ENCODE measurements around the gene ZDHHC1. TPM values are rescaled to one million over a fixed set of nuclear protein-coding genes. Genes with fewer than 3 reads are reported as not detected.

The ZDHHC1 gene
- total RNA-seq, 1 donor from 2014 or later = 82.7 TPM

- H3K36me3 ChIP-seq = no peaks in the 10 kb centered on the region
- H3K9me3 ChIP-seq = no peaks in the 10 kb centered on the region
- H3K4me1 ChIP-seq = peaks cover 15 to 25% of the 10 kb centered on the region in 2 donors
- TF ChIP-seq, protein P1, sequence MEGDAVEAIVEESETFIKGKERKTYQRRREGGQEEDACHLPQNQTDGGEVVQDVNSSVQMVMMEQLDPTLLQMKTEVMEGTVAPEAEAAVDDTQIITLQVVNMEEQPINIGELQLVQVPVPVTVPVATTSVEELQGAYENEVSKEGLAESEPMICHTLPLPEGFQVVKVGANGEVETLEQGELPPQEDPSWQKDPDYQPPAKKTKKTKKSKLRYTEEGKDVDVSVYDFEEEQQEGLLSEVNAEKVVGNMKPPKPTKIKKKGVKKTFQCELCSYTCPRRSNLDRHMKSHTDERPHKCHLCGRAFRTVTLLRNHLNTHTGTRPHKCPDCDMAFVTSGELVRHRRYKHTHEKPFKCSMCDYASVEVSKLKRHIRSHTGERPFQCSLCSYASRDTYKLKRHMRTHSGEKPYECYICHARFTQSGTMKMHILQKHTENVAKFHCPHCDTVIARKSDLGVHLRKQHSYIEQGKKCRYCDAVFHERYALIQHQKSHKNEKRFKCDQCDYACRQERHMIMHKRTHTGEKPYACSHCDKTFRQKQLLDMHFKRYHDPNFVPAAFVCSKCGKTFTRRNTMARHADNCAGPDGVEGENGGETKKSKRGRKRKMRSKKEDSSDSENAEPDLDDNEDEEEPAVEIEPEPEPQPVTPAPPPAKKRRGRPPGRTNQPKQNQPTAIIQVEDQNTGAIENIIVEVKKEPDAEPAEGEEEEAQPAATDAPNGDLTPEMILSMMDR (IDR thresholded peaks at IDR 0.05) = peak; percentile 62 to 72 (median 69)
- intact Hi-C loops (cut with DNase I) = loop anchor here (10.0 kb wide), 1 partner anchor 108 kb away; no protein-coding TSS in a partner anchor
- peak; percentile 50 to 91 for DNase-seq (ENCODE audit: low spot score in 2 of 2)
- peak within 1 kb of the TSS; percentile 45 to 58 for H3K4me3 ChIP-seq
- H3K27ac ChIP-seq = peak within 1 kb of the TSS; percentile 49 to 52
- peaks cover 15% of the 10 kb centered on the region for H3K27me3 ChIP-seq
Observed at GRCh38 chr16:67393111-67393787, 23.0 kb downstream of the ZDHHC1 start, which contains the start of gene TPPP3. TSS of gene TPPP3 (minus strand) at chr16:67393498. CDS start at chr16:67391111, 2,387 bp downstream.

DNA sequence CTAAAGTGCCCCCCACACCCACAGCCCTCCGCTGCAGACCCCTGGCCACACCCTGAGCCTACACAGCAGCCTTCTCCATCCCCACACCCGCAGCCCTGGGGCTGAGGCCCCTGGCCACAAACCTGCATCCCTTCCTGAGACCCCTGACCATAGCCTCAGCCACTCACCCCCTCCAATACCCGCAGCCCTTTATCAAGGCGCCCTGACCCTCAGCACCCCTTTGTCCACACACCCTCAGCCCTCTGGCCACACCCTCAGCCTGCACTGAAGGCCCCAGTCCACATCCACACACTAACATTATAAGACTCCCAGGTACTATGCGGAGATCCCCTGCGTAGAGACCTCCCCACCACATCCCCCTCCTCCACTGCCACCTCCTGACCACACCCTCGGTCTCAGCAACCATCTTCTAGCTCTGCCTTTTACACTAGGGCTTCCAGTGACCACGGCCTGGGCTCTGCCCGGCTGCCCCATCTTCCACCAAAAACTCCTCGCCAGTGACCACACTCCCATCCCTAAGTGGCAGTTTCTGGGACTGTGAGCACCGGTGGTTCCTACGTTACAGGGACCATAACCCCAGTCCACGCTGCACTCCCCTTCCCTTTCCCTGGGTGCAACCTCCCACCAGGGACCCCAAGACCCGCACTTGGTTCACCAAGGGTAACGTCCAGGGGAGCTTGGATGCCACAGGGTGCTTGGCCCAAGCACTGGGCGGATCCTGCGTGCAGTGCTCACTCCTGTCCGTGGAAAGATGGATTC, 23.8 kb downstream of the ZDHHC1 start:
- peaks cover 15 to 25% of the 10 kb centered on the region in 2 donors for H3K4me1 ChIP-seq
- no peaks in the 10 kb centered on the region for H3K9me3 ChIP-seq
- TF ChIP-seq, protein P1 (IDR thresholded peaks at IDR 0.05) = no peak
- H3K27ac ChIP-seq = no peak overlapping the region
- peak overlapping the region; percentile 45 to 58 for H3K4me3 ChIP-seq
- peak in 1 of 2 donors; percentile 50 for DNase-seq (ENCODE audit: low spot score in 2 of 2)
- intact Hi-C loops (cut with DNase I) = loop anchor here (10.0 kb wide), 1 partner anchor 108 kb away; no protein-coding TSS in a partner anchor
- H3K27me3 ChIP-seq = peaks cover 15% of the 10 kb centered on the region
- H3K36me3 ChIP-seq = no peaks in the 10 kb centered on the region

DNA sequence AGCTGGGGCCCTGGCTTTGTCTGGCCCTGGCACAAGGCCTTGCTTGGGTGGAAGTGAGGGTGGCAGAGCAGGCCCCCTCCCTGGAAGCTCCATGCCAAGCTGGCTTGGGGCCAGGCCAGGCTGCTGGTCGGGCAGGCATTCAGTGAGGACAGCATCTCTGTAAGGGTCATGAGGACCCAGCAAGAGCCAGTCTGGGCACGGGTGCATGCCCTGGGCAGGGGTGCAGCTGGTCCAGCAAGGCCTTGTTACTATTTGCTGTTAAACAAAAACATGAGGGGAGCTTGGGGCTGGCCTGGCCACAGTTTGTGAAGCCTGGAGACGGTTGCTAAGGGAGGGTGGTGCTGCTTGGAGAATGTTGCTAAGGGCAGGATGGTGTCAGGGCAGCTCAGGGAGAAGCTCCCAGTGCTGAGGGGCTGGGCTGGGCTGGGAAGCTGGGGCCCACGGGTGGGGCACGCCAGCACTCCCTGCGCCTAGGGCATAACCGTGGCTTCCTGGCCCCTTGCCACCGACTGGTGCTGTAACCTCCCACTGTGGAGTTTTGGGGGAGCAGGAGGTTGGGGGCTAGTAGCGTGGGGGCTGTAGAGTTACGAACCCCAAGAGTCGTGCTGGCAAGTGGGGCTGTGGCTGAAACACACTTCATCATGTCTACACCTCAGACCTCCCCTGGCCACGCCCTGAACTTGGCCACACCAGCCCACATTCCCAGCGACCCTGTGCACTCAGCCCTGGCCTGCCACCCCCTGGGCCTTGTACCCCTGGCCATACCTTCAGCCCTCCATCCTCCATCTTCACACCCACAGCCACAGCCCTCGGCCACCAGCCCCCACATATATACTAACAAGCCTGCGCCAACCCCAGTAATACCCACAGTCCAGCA, 24.6 kb downstream of the ZDHHC1 start:
- intact Hi-C loops (cut with DNase I) = loop anchor here (10.0 kb wide), 1 partner anchor 107 kb away; no protein-coding TSS in a partner anchor
- H3K9me3 ChIP-seq = no peaks in the 10 kb centered on the region
- H3K4me3 ChIP-seq = no peak overlapping the region
- H3K27me3 ChIP-seq = peaks cover 15% of the 10 kb centered on the region
- no peak overlapping the region for H3K27ac ChIP-seq
- H3K4me1 ChIP-seq = peaks cover 15 to 21% of the 10 kb centered on the region in 2 donors
- H3K36me3 ChIP-seq = no peaks in the 10 kb centered on the region
- peak in 1 of 2 donors; percentile 62 for DNase-seq (ENCODE audit: low spot score in 2 of 2)
- TF ChIP-seq, protein P1 (IDR thresholded peaks at IDR 0.05) = no peak

DNA sequence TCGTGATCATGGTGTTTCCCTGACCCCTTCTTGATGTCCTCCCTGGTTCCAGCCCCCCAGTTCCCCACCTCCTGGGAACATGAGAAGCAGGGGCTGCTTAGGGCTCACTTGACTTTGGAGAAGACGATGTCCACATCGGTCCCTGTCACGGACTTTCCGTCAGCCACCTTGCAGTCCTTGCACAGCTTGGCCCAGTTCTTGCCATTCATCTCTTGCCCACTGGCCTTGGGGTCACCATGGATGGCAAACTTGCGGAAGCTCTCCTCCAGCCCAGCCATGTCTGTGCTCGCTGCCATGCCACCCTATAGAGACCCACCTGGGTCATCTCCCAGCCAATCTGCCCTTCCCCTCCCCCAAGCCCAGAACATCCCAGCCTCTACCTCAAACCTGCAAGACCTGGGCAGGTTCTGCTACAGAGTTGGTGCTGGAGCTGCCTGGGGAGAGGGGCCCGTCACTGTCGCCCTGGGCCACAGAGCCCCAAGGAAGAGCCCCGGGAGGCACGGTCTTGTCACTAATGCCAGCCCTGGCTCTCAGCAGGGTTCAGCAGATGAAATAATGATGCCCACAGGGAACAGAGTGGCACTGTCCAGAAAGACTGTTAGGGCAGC, 25.4 kb downstream of the ZDHHC1 start:
- Histone ChIP-seq H3K4me3 (no peak overlapping the region), H3K36me3 (no peaks in the 10 kb centered on the region), H3K27ac (no peak overlapping the region), H3K4me1 (peaks cover 12 to 19% of the 10 kb centered on the region in 2 donors), H3K27me3 (peaks cover 15% of the 10 kb centered on the region), H3K9me3 (no peaks in the 10 kb centered on the region)
- no peak for DNase-seq (ENCODE audit: low spot score in 2 of 2)
- TF ChIP-seq, protein P1 (IDR thresholded peaks at IDR 0.05) = no peak
- intact Hi-C loops (cut with DNase I) = loop anchor here (10.0 kb wide), 1 partner anchor 106 kb away; no protein-coding TSS in a partner anchor

Measured in ascending aorta (tissue), 2 donors.